H1 (cell line): ENCODE results near the gene SOBP. TPM values are rescaled to one million over a fixed set of nuclear protein-coding genes. Genes with fewer than 3 reads are reported as not detected.

ENCODE experiments used
- CTCF ChIA-PET: fragments of 300-600 bp; sonication (Branson Sonifier 250); formaldehyde crosslinking; loops from one replicate; lab custom pipeline; 2021; ENCODE audit not compliant: partially characterized antibody; lab: Charles Lee
- POLR2A ChIA-PET: fragments of 300-600 bp; sonication (Branson Sonifier 250); formaldehyde crosslinking; loops from one replicate; lab custom pipeline; 2021; ENCODE audit warnings: inconsistent platforms; ENCODE audit not compliant: partially characterized antibody; lab: Charles Lee
- DNase-seq, 2 experiments: peaks; one replicate each; pipeline versions ENCODE4 v3.0.0 to v3.0.0-alpha.2; 2010 to 2022; ENCODE audit warnings: low spot score in 2 of 2, low read depth in 1 of 2, mixed read lengths in 1 of 2
- FAIRE-seq: peaks from 2 replicates; lab custom pipeline; 2011; peaks lifted over from hg19 to GRCh38; lab: Jason Lieb, UNC
- H2AFZ ChIP-seq: 2 replicates; pipeline ENCODE4 v1.8.1; 2012; ENCODE audit warnings: low read length, inconsistent platforms
- H2AK5ac ChIP-seq: 2 replicates; pipeline ENCODE4 v1.6.1; 2013; ENCODE audit warnings: low read depth, low read length
- H2BK120ac ChIP-seq: replicated peaks from 2 replicates; pipeline ENCODE3; 2013; ENCODE audit warnings: low read depth, low read length, inconsistent platforms
- H2BK12ac ChIP-seq: 2 replicates; pipeline ENCODE4 v1.6.1; 2013; ENCODE audit warnings: low read depth, low read length
- H2BK15ac ChIP-seq: 2 replicates; pipeline ENCODE4 v1.6.1; 2013; ENCODE audit warnings: low read length
- H2BK20ac ChIP-seq: 2 replicates; pipeline ENCODE4 v1.6.1; 2013; ENCODE audit warnings: low read length
- H2BK5ac ChIP-seq: 2 replicates; pipeline ENCODE4 v1.6.1; 2013; ENCODE audit warnings: low read depth, low read length
- H3K14ac ChIP-seq: 2 replicates; pipeline ENCODE4 v1.6.1; 2013; ENCODE audit warnings: inconsistent platforms; ENCODE audit not compliant: insufficient read length
- H3K18ac ChIP-seq: 2 replicates; pipeline ENCODE4 v1.6.1; 2013; ENCODE audit warnings: low read length; ENCODE audit errors: extremely low read depth
- H3K23ac ChIP-seq: 2 replicates; pipeline ENCODE4 v1.6.1; 2013; ENCODE audit warnings: inconsistent platforms; ENCODE audit not compliant: insufficient read length
- H3K23me2 ChIP-seq: 2 replicates; pipeline ENCODE4 v1.6.1; 2013; ENCODE audit warnings: low read depth, low read length
- H3K27ac ChIP-seq: 2 replicates; pipeline ENCODE4 v1.6.1; 2011; ENCODE audit warnings: low read depth, low read length, inconsistent platforms
- H3K27me3 ChIP-seq, 4 experiments: replicated peaks in 1 of 4; 1 replicate in 1 of 4; 2 replicates in 3 of 4; pipeline versions ENCODE4 v1.6.1 to v1.8.1; 2011 to 2013; ENCODE audit warnings: low read length in 3 of 4, mild to moderate bottlenecking in 3 of 4, inconsistent platforms in 2 of 4, mixed read lengths in 2 of 4, moderate library complexity in 1 of 4; ENCODE audit not compliant: control insufficient read depth in 3 of 4, insufficient read depth in 3 of 4; ENCODE audit errors: extremely low read depth in 1 of 4
- H3K36me3 ChIP-seq, 4 experiments: 2 replicates each; pipeline versions ENCODE4 v1.6.1 to v1.8.1; 2011 to 2013; ENCODE audit warnings: mild to moderate bottlenecking in 4 of 4, low read length in 3 of 4, moderate library complexity in 2 of 4, control low read depth in 1 of 4, inconsistent platforms in 1 of 4; ENCODE audit not compliant: insufficient read depth in 4 of 4, control insufficient read depth in 2 of 4
- H3K4ac ChIP-seq: replicated peaks from 2 replicates; pipeline ENCODE3; 2013; ENCODE audit warnings: low read length, low read depth, mixed read lengths, inconsistent platforms; ENCODE audit not compliant: insufficient read length
- H3K4me1 ChIP-seq, 4 experiments: replicated peaks in 1 of 4; 1 replicate in 1 of 4; 2 replicates in 3 of 4; pipeline versions ENCODE4 v1.6.1 to v1.8.1; 2011 to 2013; ENCODE audit warnings: low read length in 3 of 4, inconsistent platforms in 2 of 4, mixed read lengths in 1 of 4; ENCODE audit not compliant: insufficient read depth in 4 of 4, control insufficient read depth in 3 of 4
- H3K4me2 ChIP-seq, 2 experiments: 2 replicates each; pipeline versions ENCODE4 v1.6.1 to v1.8.1; 2011 to 2013; ENCODE audit warnings: low read depth in 2 of 2, low read length in 2 of 2, control low read depth in 1 of 2, inconsistent platforms in 1 of 2, mild to moderate bottlenecking in 1 of 2; ENCODE audit not compliant: insufficient read depth in 1 of 2
- H3K4me3 ChIP-seq, 4 experiments: fragments of 200-600, 300-600 bp in 1 of 4; sonication (generic), shearing (Covaris generic), sonication (Bioruptor Twin) in 1 of 4; 2 replicates each; pipeline versions ENCODE4 v1.5.1 to v1.8.1; 2011 to 2016; ENCODE audit warnings: low read length in 4 of 4, low read depth in 3 of 4, control low read depth in 2 of 4, inconsistent platforms in 2 of 4, mild to moderate bottlenecking in 2 of 4, mixed read lengths in 1 of 4, moderate library complexity in 1 of 4; ENCODE audit not compliant: insufficient read depth in 2 of 4; ENCODE audit errors: extremely low read depth in 1 of 4
- H3K56ac ChIP-seq: replicated peaks from 2 replicates; pipeline ENCODE3; 2013; ENCODE audit warnings: low read depth, mild to moderate bottlenecking, mixed read lengths, low read length, inconsistent platforms; ENCODE audit not compliant: insufficient read length
- H3K79me1 ChIP-seq: 2 replicates; pipeline ENCODE4 v1.6.1; 2013; ENCODE audit warnings: low read depth, low read length, control low read depth
- H3K79me2 ChIP-seq, 2 experiments: 2 replicates each; pipeline versions ENCODE4 v1.6.1 to v1.8.1; 2012 to 2013; ENCODE audit warnings: low read length in 2 of 2, mild to moderate bottlenecking in 2 of 2, inconsistent platforms in 1 of 2; ENCODE audit not compliant: insufficient read depth in 2 of 2, control insufficient read depth in 1 of 2
- H3K9ac ChIP-seq, 4 experiments: replicated peaks in 1 of 4; 1 replicate in 1 of 4; 2 replicates in 3 of 4; pipeline versions ENCODE4 v1.6.1 to v1.8.1; 2011 to 2013; ENCODE audit warnings: low read depth in 3 of 4, low read length in 3 of 4, control low read depth in 2 of 4, mild to moderate bottlenecking in 2 of 4, moderate library complexity in 2 of 4, inconsistent platforms in 1 of 4; ENCODE audit errors: extremely low read depth in 1 of 4
- H3K9me3 ChIP-seq, 2 experiments: 2 replicates each; pipeline versions ENCODE4 v1.6.1 to v1.8.1; 2012 to 2013; ENCODE audit warnings: mild to moderate bottlenecking in 2 of 2, moderate library complexity in 2 of 2, control low read depth in 1 of 2, inconsistent platforms in 1 of 2, low read depth in 1 of 2, low read length in 1 of 2, mixed read lengths in 1 of 2; ENCODE audit not compliant: insufficient read depth in 2 of 2
- H4K20me1 ChIP-seq, 2 experiments: replicated peaks in 1 of 2; 2 replicates each; pipeline versions ENCODE3 to v1.8.1; 2011 to 2013; ENCODE audit warnings: inconsistent platforms in 2 of 2, low read length in 2 of 2, mild to moderate bottlenecking in 1 of 2; ENCODE audit not compliant: insufficient read depth in 2 of 2, control insufficient read depth in 1 of 2
- H4K5ac ChIP-seq: 2 replicates; pipeline ENCODE4 v1.6.1; 2013; ENCODE audit warnings: low read length, low read depth, mixed read lengths, inconsistent platforms; ENCODE audit not compliant: insufficient read length
- H4K8ac ChIP-seq: 2 replicates; pipeline ENCODE4 v1.8.0; 2013; ENCODE audit warnings: mild to moderate bottlenecking, moderate library complexity, low read length, inconsistent platforms; ENCODE audit not compliant: insufficient read depth; ENCODE audit errors: extremely low read depth
- H4K91ac ChIP-seq: replicated peaks from 2 replicates; pipeline ENCODE3; 2013; ENCODE audit warnings: low read length, mixed read lengths, inconsistent platforms; ENCODE audit not compliant: insufficient read length
- CEBPB ChIP-seq: IDR thresholded peaks from 2 replicates; pipeline ENCODE4 v1.6.1; 2012; ENCODE audit warnings: low read depth, low read length
- CTBP2 ChIP-seq: IDR thresholded peaks from 2 replicates; pipeline ENCODE4 v1.7.0; 2011; ENCODE audit warnings: borderline replicate concordance, mild to moderate bottlenecking, moderate library complexity, mixed read lengths, low read length; ENCODE audit not compliant: insufficient read depth, insufficient read length
- EP300 ChIP-seq, 2 experiments: IDR thresholded peaks; 1 replicate in 1 of 2; 2 replicates in 1 of 2; pipeline ENCODE4 v1.6.1; 2011 to 2012; ENCODE audit warnings: low read depth in 2 of 2, low read length in 2 of 2, mild to moderate bottlenecking in 2 of 2, borderline replicate concordance in 1 of 2, inconsistent platforms in 1 of 2, moderate library complexity in 1 of 2
- EZH2 ChIP-seq: fragments of 200-600 bp; sonication (generic); IDR thresholded peaks from 2 replicates; pipeline ENCODE4 v1.7.1; 2012; ENCODE audit warnings: low read depth, mild to moderate bottlenecking, moderate library complexity, low read length, inconsistent platforms; ENCODE audit not compliant: severe bottlenecking
- FOSL1 ChIP-seq: IDR thresholded peaks from 2 replicates; pipeline ENCODE4 v1.6.1; 2011; ENCODE audit warnings: mild to moderate bottlenecking, low read depth, low read length, moderate library complexity; ENCODE audit not compliant: insufficient read depth
- GTF2F1 ChIP-seq: IDR thresholded peaks from 2 replicates; pipeline ENCODE4 v1.6.1; 2012; ENCODE audit warnings: low read depth, low read length, improper control_type of control experiment, borderline replicate concordance
- JUN ChIP-seq: IDR thresholded peaks from 2 replicates; pipeline ENCODE4 v1.6.1; 2011; ENCODE audit warnings: low read depth, mild to moderate bottlenecking, improper control_type of control experiment, low read length
- RNF2 ChIP-seq: fragments of 200-900, 300-1000 bp; sonication (generic); IDR thresholded peaks from 2 replicates; pipeline ENCODE4 v1.7.1; 2016; ENCODE audit warnings: borderline replicate concordance, low read depth, mild to moderate bottlenecking, antibody characterized with exemption, low read length; ENCODE audit not compliant: poor library complexity, severe bottlenecking; ENCODE audit errors: missing control alignments
- SAP30 ChIP-seq: fragments of 300-600 bp; sonication (generic); IDR thresholded peaks from 2 replicates; pipeline ENCODE4 v1.7.1; 2012; ENCODE audit warnings: low read length, moderate library complexity, mild to moderate bottlenecking, inconsistent platforms; ENCODE audit not compliant: insufficient read depth, insufficient replicate concordance
- SIRT6 ChIP-seq: IDR thresholded peaks from one replicate; pipeline ENCODE4 v1.7.1; 2012; ENCODE audit warnings: low read length, inconsistent platforms
- SP1 ChIP-seq: IDR thresholded peaks from 2 replicates; pipeline ENCODE4 v1.6.1; 2011; ENCODE audit warnings: low read depth, low read length
- SP4 ChIP-seq: IDR thresholded peaks from 2 replicates; pipeline ENCODE4 v1.6.1; 2012; ENCODE audit warnings: low read length, inconsistent platforms
- SRF ChIP-seq: IDR thresholded peaks from 2 replicates; pipeline ENCODE4 v1.6.1; 2011; ENCODE audit warnings: mild to moderate bottlenecking, low read depth, low read length, moderate library complexity
- YY1 ChIP-seq: IDR thresholded peaks from 2 replicates; pipeline ENCODE4 v1.6.1; 2011; ENCODE audit warnings: low read depth, mild to moderate bottlenecking, low read length
- WGBS, 2 experiments: shearing (Covaris generic) in 1 of 2; methylation state at CpG; one replicate each; pipeline versions ENCODE4 v1.1.6 to v1.1.7; 2013 to 2015; ENCODE audit warnings: low lambda C conversion rate in 2 of 2, mixed read lengths in 2 of 2, inconsistent platforms in 1 of 2, low coverage in 1 of 2, missing lambda C conversion rate in 1 of 2; ENCODE audit not compliant: insufficient replicate concordance in 2 of 2, insufficient coverage in 1 of 2, insufficient read length in 1 of 2; ENCODE audit errors: extremely low coverage in 1 of 2, missing lambda C conversion rate in 1 of 2; 5-methylcytosine and 5-hydroxymethylcytosine counted together
- polyA plus RNA-seq, 7 experiments: library from polyadenylated mRNA; depleted of rRNA in 3 of 7; stranded (reverse) in 5 of 7; unstranded in 2 of 7; fragments of >200 nt in 5 of 7; fragments of 200-250 nt in 2 of 7; gene quantifications; 1 replicate in 5 of 7; 2 replicates in 1 of 7; 4 replicates in 1 of 7; pipeline versions ENCODE4 v1.2.1 to v1.2.3, GENCODE V29; 2011 to 2013; ENCODE audit warnings: missing spikeins in 2 of 7, mixed read lengths in 2 of 7
- total RNA-seq: library from RNA; stranded (reverse); fragmentation: NEBNext Ultra II Directional; extraction: Animal tissue kit (Norgen Biotek cat#: 25700); gene quantifications from 2 replicates; pipeline ENCODE4 v1.2.1, GENCODE V29; 2021

SOBP gene
- total and polyA plus RNA-seq, 2 of the 8 experiments (the other 6 are each of a cell fraction or from before 2014, with no cell fraction given): 0.45 to 6.2 TPM

GRCh38 chr6:107641500-107641941 is 151.6 kb downstream of the SOBP start:
- Histone ChIP-seq H3K4ac (no peak overlapping the region), H3K9ac (no peak overlapping the region), H2BK20ac (no peak overlapping the region), H3K4me2 (no peak overlapping the region), H3K23me2 (no peaks in the 10 kb centered on the region), H3K79me2 (no peaks in the 10 kb centered on the region), H4K8ac (no peak overlapping the region), H3K14ac (no peak overlapping the region), H3K4me3 (no peak overlapping the region), H4K91ac (no peak overlapping the region), H4K5ac (no peak overlapping the region), H2BK120ac (no peak overlapping the region), H3K18ac (no peak overlapping the region), H2BK15ac (no peak overlapping the region), H4K20me1 (no peaks in the 10 kb centered on the region), H2AFZ (no peak overlapping the region), H3K56ac (no peak overlapping the region), H3K27me3 (no peaks in the 10 kb centered on the region), H2BK5ac (no peak overlapping the region), H3K9me3 (no peaks in the 10 kb centered on the region), H3K4me1 (no peaks in the 10 kb centered on the region), H2BK12ac (no peak overlapping the region), H3K79me1 (no peaks in the 10 kb centered on the region), H3K36me3 (no peaks in the 10 kb centered on the region), H3K27ac (no peak overlapping the region), H2AK5ac (no peak overlapping the region), H3K23ac (no peak overlapping the region)
- CTCF ChIA-PET: interaction anchor here (1.0 to 1.7 kb wide), 2 partner anchors 10 to 14 kb away, joined by 3 to 11 read pairs; no protein-coding TSS in a partner anchor
- DNase-seq (no peak), FAIRE-seq (no peak)
- POLR2A ChIA-PET: interaction anchor here (0.8 kb wide), 1 partner anchor 15 kb away, joined by 3 read pairs; no protein-coding TSS in a partner anchor
- WGBS, 2 experiments: 93% methylated on average over 14 of the region's 14 CpGs; no CpG with 5 or more reads in 1 of the 2 experiments
- TF ChIP-seq SRF: no peak
- no peak for TF ChIP-seq JUN
- TF ChIP-seq RNF2: no peak
- TF ChIP-seq FOSL1: no peak
- TF ChIP-seq SAP30: no peak
- no peak for TF ChIP-seq GTF2F1
- no peak for TF ChIP-seq SP4
- TF ChIP-seq YY1: no peak
- TF ChIP-seq EZH2: no peak
- TF ChIP-seq CEBPB: no peak
- TF ChIP-seq CTBP2: no peak
- no peak for TF ChIP-seq SP1
- no peak for TF ChIP-seq EP300 (IDR thresholded peaks at IDR 0.05; ENCODE audit: borderline replicate concordance in 1 of 2, low read depth in 2 of 2, low read length in 2 of 2)
- no peak for TF ChIP-seq SIRT6
